ENCODE data around the gene CCL24. TPM values are rescaled to one million over a fixed set of nuclear protein-coding genes. Genes with fewer than 3 reads are reported as not detected.

The CCL24 gene
- total RNA-seq, 4 donors from 2014 or later, result not detected

DNA sequence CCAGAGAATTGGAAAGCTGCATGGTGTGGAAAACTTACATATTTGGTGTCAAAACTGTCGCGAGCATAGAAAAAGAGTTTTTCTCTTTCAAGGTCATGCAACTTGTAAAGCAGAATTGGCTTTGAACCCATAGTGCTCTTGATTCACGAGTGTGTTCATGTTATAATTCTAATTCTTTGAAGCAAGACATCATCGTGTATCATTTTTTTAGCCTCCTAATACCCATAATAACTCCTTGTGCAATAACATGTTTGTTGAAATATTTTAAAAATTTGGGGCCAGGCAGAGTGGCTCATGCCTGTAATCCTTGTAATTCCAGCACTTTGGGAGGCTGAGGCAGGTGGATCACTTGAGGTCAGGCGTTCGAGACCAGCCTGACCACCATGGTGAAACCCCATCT lies 4.2 kb downstream of the CCL24 start:
- Histone ChIP-seq H3K4me1 (no peaks in the 10 kb centered on the region), H3K27ac (no peak overlapping the region), H3K4me3 (no peak overlapping the region), H3K36me3 (no peaks in the 10 kb centered on the region), H3K27me3 (no peaks in the 10 kb centered on the region), H3K9me3 (peaks cover 0 to 7% of the 10 kb centered on the region in 2 donors)
- intact Hi-C loops (cut with DNase I; ENCODE audit: low total_unique reads), result no loop called here
- no peak for TF ChIP-seq POLR2A (IDR thresholded peaks at IDR 0.05)
- TF ChIP-seq, protein P1, sequence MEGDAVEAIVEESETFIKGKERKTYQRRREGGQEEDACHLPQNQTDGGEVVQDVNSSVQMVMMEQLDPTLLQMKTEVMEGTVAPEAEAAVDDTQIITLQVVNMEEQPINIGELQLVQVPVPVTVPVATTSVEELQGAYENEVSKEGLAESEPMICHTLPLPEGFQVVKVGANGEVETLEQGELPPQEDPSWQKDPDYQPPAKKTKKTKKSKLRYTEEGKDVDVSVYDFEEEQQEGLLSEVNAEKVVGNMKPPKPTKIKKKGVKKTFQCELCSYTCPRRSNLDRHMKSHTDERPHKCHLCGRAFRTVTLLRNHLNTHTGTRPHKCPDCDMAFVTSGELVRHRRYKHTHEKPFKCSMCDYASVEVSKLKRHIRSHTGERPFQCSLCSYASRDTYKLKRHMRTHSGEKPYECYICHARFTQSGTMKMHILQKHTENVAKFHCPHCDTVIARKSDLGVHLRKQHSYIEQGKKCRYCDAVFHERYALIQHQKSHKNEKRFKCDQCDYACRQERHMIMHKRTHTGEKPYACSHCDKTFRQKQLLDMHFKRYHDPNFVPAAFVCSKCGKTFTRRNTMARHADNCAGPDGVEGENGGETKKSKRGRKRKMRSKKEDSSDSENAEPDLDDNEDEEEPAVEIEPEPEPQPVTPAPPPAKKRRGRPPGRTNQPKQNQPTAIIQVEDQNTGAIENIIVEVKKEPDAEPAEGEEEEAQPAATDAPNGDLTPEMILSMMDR (IDR thresholded peaks at IDR 0.05), result no peak
- no peak for DNase-seq

DNA sequence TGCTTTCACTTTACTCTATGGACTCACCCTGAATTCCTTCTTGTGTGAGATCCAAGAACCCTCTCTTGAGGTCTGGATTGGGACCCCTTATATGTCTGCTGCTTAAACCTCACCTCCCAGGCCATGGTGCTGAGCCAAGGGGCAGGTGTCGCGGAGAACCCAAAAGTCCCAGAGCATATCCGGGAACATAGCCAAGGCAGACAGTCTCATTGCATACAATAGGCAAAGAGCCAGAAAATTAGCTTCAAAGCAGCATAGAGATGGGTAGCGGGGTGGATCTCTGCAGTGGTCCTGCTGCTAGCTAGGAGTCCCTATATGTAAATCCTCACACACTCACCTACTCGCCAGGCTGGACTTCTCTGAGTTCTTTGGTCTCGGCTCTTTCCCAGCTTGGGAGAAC lies 5.5 kb downstream of the CCL24 start:
- TF ChIP-seq, protein P1 (IDR thresholded peaks at IDR 0.05), result no peak
- H3K4me3 ChIP-seq, result no peak overlapping the region
- H3K9me3 ChIP-seq, result peaks cover 0 to 7% of the 10 kb centered on the region in 2 donors
- no peaks in the 10 kb centered on the region for H3K4me1 ChIP-seq
- no peaks in the 10 kb centered on the region for H3K27me3 ChIP-seq
- no peaks in the 10 kb centered on the region for H3K36me3 ChIP-seq
- DNase-seq, result no peak
- intact Hi-C loops (cut with DNase I; ENCODE audit: low total_unique reads), result no loop called here
- H3K27ac ChIP-seq, result no peak overlapping the region

DNA sequence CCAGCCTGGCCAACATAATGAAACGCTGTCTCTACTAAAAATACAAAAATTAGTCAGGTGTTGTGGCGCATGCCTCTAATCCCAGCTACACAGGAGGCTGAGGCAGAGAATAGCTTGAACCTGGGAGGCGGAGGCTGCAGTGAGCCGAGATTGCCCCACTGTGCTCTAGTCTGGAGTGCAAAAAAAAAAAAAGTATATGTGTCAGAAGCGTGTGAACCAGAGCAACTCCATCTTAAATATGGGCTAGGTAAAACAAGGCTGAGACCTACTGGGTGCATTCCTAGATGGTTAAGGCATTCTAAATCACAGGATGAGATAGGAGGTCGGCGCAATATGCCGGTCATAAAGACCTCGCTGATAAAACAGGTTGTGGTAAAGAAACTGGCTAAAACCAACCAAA lies 6.2 kb downstream of the CCL24 start:
- Histone ChIP-seq H3K27ac (no peak overlapping the region), H3K27me3 (no peaks in the 10 kb centered on the region), H3K4me3 (no peak overlapping the region), H3K9me3 (peaks cover 0 to 7% of the 10 kb centered on the region in 2 donors), H3K36me3 (no peaks in the 10 kb centered on the region), H3K4me1 (no peaks in the 10 kb centered on the region)
- TF ChIP-seq, protein P1 (IDR thresholded peaks at IDR 0.05), result no peak
- no peak for TF ChIP-seq POLR2A (IDR thresholded peaks at IDR 0.05)
- intact Hi-C loops (cut with DNase I; ENCODE audit: low total_unique reads), result no loop called here
- no peak for DNase-seq

DNA sequence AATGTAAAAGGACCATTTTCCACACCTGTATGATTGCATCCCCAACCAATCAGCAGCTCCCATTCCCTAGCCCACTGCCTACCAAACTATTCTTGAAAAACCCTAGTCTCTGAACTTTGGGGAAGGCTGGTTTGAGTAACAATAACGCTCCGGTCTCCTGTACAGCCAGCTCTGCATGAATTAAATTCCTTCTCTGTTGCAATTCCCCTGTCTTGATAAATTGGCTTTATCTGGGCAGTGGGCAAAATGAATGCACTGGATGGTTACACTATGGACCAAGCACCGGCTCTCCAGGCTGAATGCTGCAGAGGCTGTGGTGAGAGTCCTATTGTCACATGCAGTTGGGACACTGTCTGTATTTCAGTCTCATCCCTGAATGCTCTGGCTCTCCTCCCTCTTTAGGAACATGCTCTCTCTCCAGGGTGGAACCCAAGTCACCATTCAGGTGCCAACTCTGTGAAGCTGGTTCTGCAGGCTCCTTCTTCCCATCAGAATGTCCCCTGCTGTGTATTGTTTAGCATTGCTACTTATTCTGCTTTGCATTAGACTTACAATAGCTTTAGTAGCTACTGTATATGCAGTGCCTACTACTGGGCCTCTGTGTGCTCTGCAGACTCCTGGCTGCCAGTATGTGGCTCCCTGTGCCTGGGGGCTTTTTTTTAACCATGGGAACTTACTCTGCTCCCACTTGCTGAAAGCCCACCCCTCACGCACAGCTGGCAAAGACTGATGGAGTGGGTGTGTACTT lies 6.9 kb downstream of the CCL24 start:
- no peak overlapping the region for H3K27ac ChIP-seq
- H3K36me3 ChIP-seq, result no peaks in the 10 kb centered on the region
- H3K9me3 ChIP-seq, result peaks cover 0 to 7% of the 10 kb centered on the region in 2 donors
- no peaks in the 10 kb centered on the region for H3K27me3 ChIP-seq
- DNase-seq, result no peak
- TF ChIP-seq, protein P1 (IDR thresholded peaks at IDR 0.05), result no peak
- no peaks in the 10 kb centered on the region for H3K4me1 ChIP-seq
- no peak overlapping the region for H3K4me3 ChIP-seq
- intact Hi-C loops (cut with DNase I; ENCODE audit: low total_unique reads), result no loop called here

DNA sequence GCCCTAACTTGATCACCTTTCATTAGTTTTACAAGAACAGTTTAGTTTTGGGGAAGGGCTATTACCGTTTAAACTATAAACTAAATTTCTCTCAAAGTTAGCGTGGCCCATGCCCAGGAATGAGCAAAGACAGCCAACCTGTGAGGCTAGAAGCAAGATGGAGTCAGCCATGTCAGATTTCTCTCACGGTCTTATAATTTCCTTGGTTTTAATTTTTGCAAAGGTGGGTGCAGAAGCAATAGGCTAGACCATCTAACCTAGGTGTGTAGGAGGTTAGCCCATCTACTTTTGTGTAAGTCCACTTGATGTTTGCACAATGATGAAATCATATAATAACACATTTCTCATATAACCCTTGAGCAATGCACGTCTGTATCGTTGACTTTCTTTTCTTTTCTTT lies 8.9 kb downstream of the CCL24 start:
- H3K9me3 ChIP-seq, result peaks cover 0 to 7% of the 10 kb centered on the region in 2 donors
- H3K4me3 ChIP-seq, result no peak overlapping the region
- H3K4me1 ChIP-seq, result no peaks in the 10 kb centered on the region
- H3K27me3 ChIP-seq, result no peaks in the 10 kb centered on the region
- intact Hi-C loops (cut with DNase I; ENCODE audit: low total_unique reads), result no loop called here
- TF ChIP-seq, protein P1 (IDR thresholded peaks at IDR 0.05), result no peak
- no peak for TF ChIP-seq POLR2A (IDR thresholded peaks at IDR 0.05)
- H3K27ac ChIP-seq, result no peak overlapping the region
- DNase-seq, result no peak
- H3K36me3 ChIP-seq, result no peaks in the 10 kb centered on the region

All from uterus (tissue), 4 donors.